ENCODE data around the gene MMAB.

Gene MMAB

GRCh38 chr12:109573029-109573913 is at the start of gene MMAB, which contains the start of gene MVK:
MMAB (minus strand) TSS chr12:109573504; CDS start chr12:109573480, 24 bp downstream.
MVK (plus strand) TSS chr12:109573794; CDS start chr12:109574823, 1,029 bp downstream.
- no peaks in the 10 kb centered on the region for H3K9me3 ChIP-seq (ENCODE audit: insufficient read depth, low read length)
- H3K4me1 ChIP-seq (ENCODE audit: low read length): peaks cover 15% of the 10 kb centered on the region
- H3K27ac ChIP-seq (ENCODE audit: low read length): peak within 1 kb of the TSS; percentile 79
- H3K9ac ChIP-seq (ENCODE audit: low read length): peak within 1 kb of the TSS; percentile 97
- H3K4me3 ChIP-seq (ENCODE audit: low read length): peak within 1 kb of the TSS; percentile 100
- H3K36me3 ChIP-seq (replicated peaks; ENCODE audit: low read depth, low read length): peaks cover 41% of the 10 kb centered on the region
- no peaks in the 10 kb centered on the region for H3K27me3 ChIP-seq (ENCODE audit: low read depth, low read length)
- H2AFZ ChIP-seq (ENCODE audit: low read depth, low read length): peak within 1 kb of the TSS; percentile 66
- H3K4me2 ChIP-seq (ENCODE audit: low read length): peak within 1 kb of the TSS; percentile 100
- no peak for TF ChIP-seq CTCF (IDR thresholded peaks at IDR 0.05; ENCODE audit: low read depth, low read length)
- TF ChIP-seq EZH2phosphoT487 (IDR thresholded peaks at IDR 0.05; ENCODE audit: low read depth): no peak
- H4K20me1 ChIP-seq (ENCODE audit: insufficient read depth, low read length): no peaks in the 10 kb centered on the region
- peaks cover 21% of the 10 kb centered on the region for H3K79me2 ChIP-seq (ENCODE audit: low read length)

- H3K36me3 ChIP-seq (replicated peaks; ENCODE audit: low read depth, low read length): no peaks in the 10 kb centered on the region
- H3K4me3 ChIP-seq (ENCODE audit: low read length): no peak overlapping the region
- peaks cover 14% of the 10 kb centered on the region; the same call in 1 of the 2 replicates for H3K27me3 ChIP-seq (ENCODE audit: low read depth, low read length)
- no peak for TF ChIP-seq CTCF (IDR thresholded peaks at IDR 0.05; ENCODE audit: low read depth, low read length)
- TF ChIP-seq EZH2phosphoT487 (IDR thresholded peaks at IDR 0.05; ENCODE audit: low read depth): no peak
- H3K27ac ChIP-seq (ENCODE audit: low read length): no peak overlapping the region
- H3K79me2 ChIP-seq (ENCODE audit: low read length): no peaks in the 10 kb centered on the region
- H3K9me3 ChIP-seq (ENCODE audit: insufficient read depth, low read length): no peaks in the 10 kb centered on the region
- H3K9ac ChIP-seq (ENCODE audit: low read length): no peak overlapping the region
- no peaks in the 10 kb centered on the region for H4K20me1 ChIP-seq (ENCODE audit: insufficient read depth, low read length)
- no peak overlapping the region for H2AFZ ChIP-seq (ENCODE audit: low read depth, low read length)
- H3K4me1 ChIP-seq (ENCODE audit: low read length): no peaks in the 10 kb centered on the region
- 0 out of 2 replicates have a peak overlapping the region, but pooled peaks have one; percentile 17 for H3K4me2 ChIP-seq (ENCODE audit: low read length)
Observed at GRCh38 chr12:109621901-109622364, 48.6 kb upstream of the MMAB start.

- Histone ChIP-seq H2AFZ (ENCODE audit: low read depth, low read length) (no peak overlapping the region), H3K27me3 (ENCODE audit: low read depth, low read length) (peaks cover 21% of the 10 kb centered on the region), H3K9ac (ENCODE audit: low read length) (no peak overlapping the region), H3K4me3 (ENCODE audit: low read length) (no peak overlapping the region), H3K4me1 (ENCODE audit: low read length) (no peaks in the 10 kb centered on the region), H3K79me2 (ENCODE audit: low read length) (no peaks in the 10 kb centered on the region), H3K27ac (ENCODE audit: low read length) (no peak overlapping the region), H3K4me2 (ENCODE audit: low read length) (no peak overlapping the region), H4K20me1 (ENCODE audit: insufficient read depth, low read length) (no peaks in the 10 kb centered on the region), H3K9me3 (ENCODE audit: insufficient read depth, low read length) (no peaks in the 10 kb centered on the region), H3K36me3 (replicated peaks; ENCODE audit: low read depth, low read length) (no peaks in the 10 kb centered on the region)
- TF ChIP-seq EZH2phosphoT487 (IDR thresholded peaks at IDR 0.05; ENCODE audit: low read depth) (no peak), CTCF (IDR thresholded peaks at IDR 0.05; ENCODE audit: low read depth, low read length) (no peak)
Observed at GRCh38 chr12:109621211-109621694, 47.9 kb upstream of the MMAB start.

GRCh38 chr12:109619002-109619604 is 45.8 kb upstream of the MMAB start:
- Histone ChIP-seq H3K27ac (ENCODE audit: low read length) (no peak overlapping the region), H3K9ac (ENCODE audit: low read length) (no peak overlapping the region), H3K36me3 (replicated peaks; ENCODE audit: low read depth, low read length) (no peaks in the 10 kb centered on the region), H3K27me3 (ENCODE audit: low read depth, low read length) (peaks cover 29% of the 10 kb centered on the region), H3K9me3 (ENCODE audit: insufficient read depth, low read length) (no peaks in the 10 kb centered on the region), H3K4me3 (ENCODE audit: low read length) (no peak overlapping the region), H4K20me1 (ENCODE audit: insufficient read depth, low read length) (no peaks in the 10 kb centered on the region), H2AFZ (ENCODE audit: low read depth, low read length) (no peak overlapping the region), H3K4me1 (ENCODE audit: low read length) (no peaks in the 10 kb centered on the region), H3K4me2 (ENCODE audit: low read length) (no peak overlapping the region), H3K79me2 (ENCODE audit: low read length) (no peaks in the 10 kb centered on the region)
- no peak for TF ChIP-seq CTCF (IDR thresholded peaks at IDR 0.05; ENCODE audit: low read depth, low read length)
- no peak for TF ChIP-seq EZH2phosphoT487 (IDR thresholded peaks at IDR 0.05; ENCODE audit: low read depth)

Measured in OCI-LY3 (cell line).